Measurements from ENCODE around the gene COQ8B.
"Not testable (repeated sequence)": the region's sequence is repeated elsewhere in the genome, so short reads cannot be mapped to it uniquely, and the experiment has no call there.

The COQ8B gene

GRCh38 chr19:40659566-40659965 is 57.1 kb downstream of the COQ8B start:
- Histone ChIP-seq H2AK5ac (ENCODE audit: low read depth, low read length) (no peak overlapping the region), H3K23ac (ENCODE audit: low read depth, low read length, poor library complexity) (no peak overlapping the region), H4K91ac (ENCODE audit: low read depth, low read length, poor library complexity) (no peak overlapping the region), H3K4me3 (ENCODE audit: low read length in 2 of 2) (no peak overlapping the region), H2BK12ac (ENCODE audit: low read length) (no peak overlapping the region), H2AFZ (ENCODE audit: low read length) (no peak overlapping the region), H3K36me3 (replicated peaks in 1 of 2; ENCODE audit: control insufficient read depth in 2 of 2, insufficient read depth in 2 of 2, low read length in 2 of 2) (no peaks in the 10 kb centered on the region), H3K4me2 (ENCODE audit: insufficient read depth, low read length, poor library complexity, severe bottlenecking) (no peak overlapping the region), H4K8ac (ENCODE audit: low read depth, low read length) (no peak overlapping the region), H3K9ac (ENCODE audit: low read depth, low read length, poor library complexity) (no peak overlapping the region), H2BK5ac (ENCODE audit: low read length) (no peak overlapping the region), H3K79me1 (ENCODE audit: low read depth, low read length) (no peaks in the 10 kb centered on the region), H3K18ac (ENCODE audit: low read length) (no peak overlapping the region), H3K14ac (ENCODE audit: low read length) (no peak overlapping the region), H2BK120ac (ENCODE audit: low read depth, low read length) (no peak overlapping the region), H3K4ac (ENCODE audit: low read length) (no peak overlapping the region), H3K4me1 (ENCODE audit: control insufficient read depth in 2 of 2, insufficient read depth in 1 of 2, low read depth in 1 of 2, low read length in 2 of 2) (peaks cover 5 to 6% of the 10 kb centered on the region in 2 donors), H3K9me3 (replicated peaks in 1 of 2; ENCODE audit: control insufficient read depth in 2 of 2, insufficient read depth in 1 of 2, low read depth in 1 of 2, low read length in 2 of 2) (no peaks in the 10 kb centered on the region), H3K27ac (replicated peaks; ENCODE audit: low read length) (no peak overlapping the region), H3K27me3 (ENCODE audit: control insufficient read depth in 3 of 3, insufficient read depth in 3 of 3, low read depth in 1 of 3, low read length in 3 of 3) (peaks cover 0 to 3% (median 0%) of the 10 kb centered on the region in 3 experiments), H2BK15ac (ENCODE audit: low read length) (no peak overlapping the region)
- no peak for DNase-seq (ENCODE audit: low spot score)
- WGBS, 2 donors (ENCODE audit: extremely low coverage in 2 of 2, insufficient read length in 2 of 2, insufficient replicate concordance in 1 of 2), result no CpG with 5 or more reads among the region's 11 CpGs

- no peak overlapping the region for H2AFZ ChIP-seq (ENCODE audit: low read length)
- no peak overlapping the region for H2AK5ac ChIP-seq (ENCODE audit: low read depth, low read length)
- peaks cover 5 to 6% of the 10 kb centered on the region in 2 donors for H3K4me1 ChIP-seq (ENCODE audit: control insufficient read depth in 2 of 2, insufficient read depth in 1 of 2, low read depth in 1 of 2, low read length in 2 of 2)
- no peak overlapping the region for H3K4me2 ChIP-seq (ENCODE audit: insufficient read depth, low read length, poor library complexity, severe bottlenecking)
- no peak overlapping the region for H3K9ac ChIP-seq (ENCODE audit: low read depth, low read length, poor library complexity)
- H2BK120ac ChIP-seq (ENCODE audit: low read depth, low read length), result no peak overlapping the region
- H2BK5ac ChIP-seq (ENCODE audit: low read length), result no peak overlapping the region
- no peak overlapping the region for H3K18ac ChIP-seq (ENCODE audit: low read length)
- no peak for DNase-seq (ENCODE audit: low spot score)
- H2BK12ac ChIP-seq (ENCODE audit: low read length), result no peak overlapping the region
- no peak overlapping the region for H3K4me3 ChIP-seq (ENCODE audit: low read length in 2 of 2)
- H3K27ac ChIP-seq (replicated peaks; ENCODE audit: low read length), result no peak overlapping the region
- H3K9me3 ChIP-seq (replicated peaks in 1 of 2; ENCODE audit: control insufficient read depth in 2 of 2, insufficient read depth in 1 of 2, low read depth in 1 of 2, low read length in 2 of 2), result no peaks in the 10 kb centered on the region
- H3K23ac ChIP-seq (ENCODE audit: low read depth, low read length, poor library complexity), result no peak overlapping the region
- no peak overlapping the region for H3K4ac ChIP-seq (ENCODE audit: low read length)
- H3K27me3 ChIP-seq (ENCODE audit: control insufficient read depth in 3 of 3, insufficient read depth in 3 of 3, low read depth in 1 of 3, low read length in 3 of 3), result peaks cover 0 to 3% (median 0%) of the 10 kb centered on the region in 3 experiments
- H3K14ac ChIP-seq (ENCODE audit: low read length), result no peak overlapping the region
- H4K8ac ChIP-seq (ENCODE audit: low read depth, low read length), result no peak overlapping the region
- no peaks in the 10 kb centered on the region for H3K79me1 ChIP-seq (ENCODE audit: low read depth, low read length)
- no peak overlapping the region for H2BK15ac ChIP-seq (ENCODE audit: low read length)
- H3K36me3 ChIP-seq (replicated peaks in 1 of 2; ENCODE audit: control insufficient read depth in 2 of 2, insufficient read depth in 2 of 2, low read length in 2 of 2), result no peaks in the 10 kb centered on the region
- H4K91ac ChIP-seq (ENCODE audit: low read depth, low read length, poor library complexity), result no peak overlapping the region
- no CpG with 5 or more reads among the region's 5 CpGs for WGBS, 2 donors (ENCODE audit: extremely low coverage in 2 of 2, insufficient read length in 2 of 2, insufficient replicate concordance in 1 of 2)
Measured at GRCh38 chr19:40659116-40659515, 57.6 kb downstream of the COQ8B start.

DNA sequence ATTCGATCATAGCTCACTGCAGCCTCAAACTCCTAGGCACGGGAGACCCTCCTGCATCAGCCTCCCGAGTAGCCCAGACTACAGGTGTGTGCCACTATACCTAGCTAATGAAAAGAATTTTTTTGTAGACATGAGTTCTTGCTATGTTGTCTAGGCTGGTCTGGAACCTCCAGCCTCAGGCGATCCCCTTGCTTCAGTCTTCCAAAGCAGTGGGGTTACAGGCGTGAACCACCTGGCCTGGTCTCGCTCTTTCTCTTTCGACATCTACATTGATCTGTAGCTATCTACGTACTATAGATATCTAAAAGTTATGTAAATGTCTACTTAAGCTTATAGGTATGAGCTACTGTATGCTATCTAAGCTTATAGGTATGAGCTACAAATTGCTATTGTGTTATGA is 58.7 kb downstream of the COQ8B start:
- Histone ChIP-seq H3K23ac (ENCODE audit: low read depth, low read length, poor library complexity) (no peak overlapping the region), H2BK5ac (ENCODE audit: low read length) (no peak overlapping the region), H3K36me3 (replicated peaks in 1 of 2; ENCODE audit: control insufficient read depth in 2 of 2, insufficient read depth in 2 of 2, low read length in 2 of 2) (no peaks in the 10 kb centered on the region), H3K4me1 (ENCODE audit: control insufficient read depth in 2 of 2, insufficient read depth in 1 of 2, low read depth in 1 of 2, low read length in 2 of 2) (no peaks in the 10 kb centered on the region), H4K91ac (ENCODE audit: low read depth, low read length, poor library complexity) (no peak overlapping the region), H3K27me3 (ENCODE audit: control insufficient read depth in 3 of 3, insufficient read depth in 3 of 3, low read depth in 1 of 3, low read length in 3 of 3) (peaks cover 0 to 3% (median 0%) of the 10 kb centered on the region in 3 experiments), H2BK12ac (ENCODE audit: low read length) (no peak overlapping the region), H2BK120ac (ENCODE audit: low read depth, low read length) (no peak overlapping the region), H4K8ac (ENCODE audit: low read depth, low read length) (no peak overlapping the region), H3K27ac (replicated peaks; ENCODE audit: low read length) (no peak overlapping the region), H3K9ac (ENCODE audit: low read depth, low read length, poor library complexity) (no peak overlapping the region), H2AFZ (ENCODE audit: low read length) (no peak overlapping the region), H2BK15ac (ENCODE audit: low read length) (no peak overlapping the region), H3K79me1 (ENCODE audit: low read depth, low read length) (no peaks in the 10 kb centered on the region), H3K18ac (ENCODE audit: low read length) (no peak overlapping the region), H3K14ac (ENCODE audit: low read length) (no peak overlapping the region), H3K4ac (ENCODE audit: low read length) (no peak overlapping the region), H3K4me2 (ENCODE audit: insufficient read depth, low read length, poor library complexity, severe bottlenecking) (no peak overlapping the region), H2AK5ac (ENCODE audit: low read depth, low read length) (no peak overlapping the region), H3K9me3 (replicated peaks in 1 of 2; ENCODE audit: control insufficient read depth in 2 of 2, insufficient read depth in 1 of 2, low read depth in 1 of 2, low read length in 2 of 2) (no peaks in the 10 kb centered on the region), H3K4me3 (ENCODE audit: low read length in 2 of 2) (no peak overlapping the region)
- DNase-seq (ENCODE audit: low spot score), result no peak
- WGBS, 2 donors (ENCODE audit: extremely low coverage in 2 of 2, insufficient read length in 2 of 2, insufficient replicate concordance in 1 of 2), result no CpG with 5 or more reads among the region's 8 CpGs

DNA sequence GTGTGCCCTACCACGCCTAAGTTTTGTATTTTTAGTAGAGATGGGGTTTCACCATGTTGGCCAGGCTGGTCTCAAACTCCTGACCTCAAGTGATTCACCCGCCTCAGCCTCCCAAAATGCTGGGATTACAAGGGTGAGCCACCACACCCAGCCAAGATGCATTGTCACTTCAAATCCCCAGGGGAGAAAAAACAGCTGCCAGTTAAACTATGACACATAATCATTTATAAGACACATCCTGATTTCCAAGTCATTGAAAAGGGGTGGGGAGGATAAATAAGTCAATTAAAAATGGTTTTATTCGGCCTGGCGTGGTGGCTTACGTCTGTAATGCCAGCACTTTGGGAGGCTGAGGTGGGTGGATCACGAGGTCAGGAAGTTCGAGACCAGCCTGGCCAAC is 61.0 kb downstream of the COQ8B start:
- not testable (repeated sequence) for H2BK15ac ChIP-seq (ENCODE audit: low read length); H3K4me1 ChIP-seq (ENCODE audit: control insufficient read depth in 2 of 2, insufficient read depth in 1 of 2, low read depth in 1 of 2, low read length in 2 of 2); H2BK12ac ChIP-seq (ENCODE audit: low read length); H2BK120ac ChIP-seq (ENCODE audit: low read depth, low read length); H2AFZ ChIP-seq (ENCODE audit: low read length); H3K36me3 ChIP-seq (replicated peaks in 1 of 2; ENCODE audit: control insufficient read depth in 2 of 2, insufficient read depth in 2 of 2, low read length in 2 of 2); H3K79me1 ChIP-seq (ENCODE audit: low read depth, low read length); H3K18ac ChIP-seq (ENCODE audit: low read length); H3K4me3 ChIP-seq (ENCODE audit: low read length in 2 of 2); H4K91ac ChIP-seq (ENCODE audit: low read depth, low read length, poor library complexity); H3K9ac ChIP-seq (ENCODE audit: low read depth, low read length, poor library complexity); H3K27me3 ChIP-seq (ENCODE audit: control insufficient read depth in 3 of 3, insufficient read depth in 3 of 3, low read depth in 1 of 3, low read length in 3 of 3); H3K14ac ChIP-seq (ENCODE audit: low read length); DNase-seq (ENCODE audit: low spot score); H4K8ac ChIP-seq (ENCODE audit: low read depth, low read length); H3K4ac ChIP-seq (ENCODE audit: low read length); H3K23ac ChIP-seq (ENCODE audit: low read depth, low read length, poor library complexity); H3K4me2 ChIP-seq (ENCODE audit: insufficient read depth, low read length, poor library complexity, severe bottlenecking); H2AK5ac ChIP-seq (ENCODE audit: low read depth, low read length); H3K9me3 ChIP-seq (replicated peaks in 1 of 2; ENCODE audit: control insufficient read depth in 2 of 2, insufficient read depth in 1 of 2, low read depth in 1 of 2, low read length in 2 of 2); H3K27ac ChIP-seq (replicated peaks; ENCODE audit: low read length); H2BK5ac ChIP-seq (ENCODE audit: low read length)
- no CpG with 5 or more reads among the region's 7 CpGs for WGBS, 2 donors (ENCODE audit: extremely low coverage in 2 of 2, insufficient read length in 2 of 2, insufficient replicate concordance in 1 of 2)

Measured in neuronal stem cell (in vitro differentiated cells).